ENCODE data around the gene CRIP1.

The CRIP1 gene

DNA sequence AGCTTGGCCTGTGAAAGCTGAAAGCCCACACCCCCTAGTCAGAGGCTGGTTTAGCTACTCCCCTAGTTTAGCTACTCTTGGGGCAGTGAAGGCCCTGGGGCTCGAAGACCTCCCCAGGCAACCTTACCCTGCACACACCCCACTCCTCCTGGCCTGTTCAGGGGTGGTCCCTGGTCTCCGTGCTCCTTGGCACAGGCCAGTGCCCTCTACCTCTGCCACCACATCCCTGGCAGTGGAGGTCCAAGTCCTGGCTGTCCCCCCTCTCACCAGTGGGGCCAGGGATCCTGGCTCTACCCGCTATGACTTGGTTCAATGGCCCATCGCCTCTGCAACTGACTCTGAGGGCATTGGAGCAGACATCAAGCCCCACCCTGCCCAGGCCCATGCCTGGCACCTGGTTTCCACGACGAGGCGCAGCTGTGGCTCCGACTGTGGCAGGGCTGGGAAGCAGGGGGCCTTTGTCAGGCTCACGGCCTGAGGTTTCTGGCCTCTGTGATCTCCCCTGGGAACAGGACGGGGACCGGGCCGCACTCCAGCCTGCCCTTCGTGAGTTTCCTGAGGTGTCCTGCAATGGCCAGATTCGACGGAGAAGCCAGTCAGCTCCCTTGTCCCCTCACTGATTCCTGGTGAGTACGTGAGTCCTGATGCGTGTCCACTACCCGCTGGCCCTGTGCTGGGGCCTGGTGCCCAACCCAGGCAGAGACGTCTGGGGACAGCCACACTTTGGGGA, 45.4 kb downstream of the CRIP1 start:
- DNase-seq (ENCODE audit: low read depth in 2 of 2, low spot score in 1 of 2) = no peak

GRCh38 chr14:105532735-105533141, 46.1 kb downstream of the CRIP1 start:
- no peak for DNase-seq (ENCODE audit: low read depth in 2 of 2, low spot score in 1 of 2)

DNA sequence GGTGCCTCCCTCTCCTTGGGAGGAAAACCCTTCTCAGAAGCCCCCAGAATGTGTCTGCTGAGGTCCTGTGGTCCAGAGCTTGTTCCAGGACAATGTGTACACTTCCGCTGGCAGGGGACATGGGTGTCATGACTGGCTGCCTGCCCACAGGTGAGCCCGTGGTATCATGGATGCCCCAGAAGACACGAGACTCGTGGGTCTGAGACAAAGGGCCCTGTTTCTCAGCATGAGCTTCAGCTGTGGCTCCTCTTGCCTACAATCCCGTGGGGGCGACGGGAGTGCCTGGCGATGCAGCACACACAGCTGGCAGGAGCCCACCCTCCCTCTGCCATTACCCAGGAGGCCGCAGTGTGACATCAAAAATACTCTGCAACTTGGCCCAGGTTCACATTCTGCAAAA, 46.7 kb downstream of the CRIP1 start:
- no peak for DNase-seq (ENCODE audit: low read depth in 2 of 2, low spot score in 1 of 2)

DNA sequence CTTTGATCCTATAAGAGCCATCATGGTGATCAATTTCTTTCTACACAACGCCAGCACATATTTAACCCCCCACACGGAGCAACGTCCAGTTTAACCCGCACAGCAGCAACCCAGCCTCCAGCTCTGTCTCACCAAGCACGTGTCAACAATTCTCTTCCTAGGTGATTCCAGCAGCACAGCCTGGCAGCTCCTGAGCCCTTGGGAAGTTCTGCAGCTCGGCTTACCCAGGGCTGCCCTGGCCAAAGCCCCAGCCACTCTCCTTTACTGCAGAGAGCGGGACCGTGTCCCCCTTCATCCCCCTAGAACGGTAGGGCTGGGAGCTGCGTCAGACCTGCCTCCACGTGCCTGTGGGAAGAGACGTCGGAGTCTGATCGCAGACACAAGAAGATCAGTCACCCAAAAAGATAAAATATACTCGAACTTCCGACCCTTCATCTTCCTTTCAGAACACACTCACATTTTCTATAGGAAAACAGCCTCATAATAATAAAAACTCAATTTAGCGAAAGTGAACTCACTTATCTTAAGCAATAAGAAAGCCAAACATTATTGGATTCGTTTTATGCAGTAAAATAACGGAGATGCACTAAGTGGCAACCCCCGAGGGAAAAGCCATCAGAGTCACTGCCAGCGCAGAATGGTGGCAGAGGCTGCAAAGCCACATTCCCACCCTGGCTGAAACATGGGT, 47.3 kb downstream of the CRIP1 start:
- no peak for DNase-seq (ENCODE audit: low read depth in 2 of 2, low spot score in 1 of 2)

- DNase-seq (ENCODE audit: low read depth in 2 of 2, low spot score in 1 of 2) = no peak
Measured at GRCh38 chr14:105534586-105534985, 47.9 kb downstream of the CRIP1 start.

DNA sequence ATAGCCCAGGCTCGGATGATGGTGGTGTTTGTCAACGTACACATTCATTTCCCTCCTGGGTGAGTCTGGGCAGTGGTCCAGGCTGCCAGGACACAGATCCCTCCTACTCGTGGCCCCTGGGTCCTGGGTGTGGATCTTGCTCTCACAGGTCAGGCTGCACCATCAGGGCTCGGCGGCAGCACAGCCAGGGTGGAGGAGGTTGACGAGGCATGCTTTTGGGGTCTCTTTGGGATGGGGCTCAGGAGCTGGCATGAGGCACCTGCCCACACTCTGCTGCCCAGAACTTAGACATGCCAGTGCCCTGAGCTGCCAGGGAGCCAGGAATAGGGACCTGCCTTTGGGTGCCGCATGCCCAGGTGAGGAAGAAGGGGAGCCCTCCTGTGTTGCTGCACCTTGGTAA, 49.4 kb downstream of the CRIP1 start:
- no peak for DNase-seq (ENCODE audit: low read depth in 2 of 2, low spot score in 1 of 2)

- DNase-seq (ENCODE audit: low read depth in 2 of 2, low spot score in 1 of 2) = no peak
Measured at GRCh38 chr14:105536691-105537579, 50.2 kb downstream of the CRIP1 start.

GRCh38 chr14:105537580-105538474, 51.1 kb downstream of the CRIP1 start:
- DNase-seq (ENCODE audit: low read depth in 2 of 2, low spot score in 1 of 2) = peak; percentile 48 to 53

Measured in stimulated activated CD8-positive, alpha-beta memory T cell treated with anti-CD3 and anti-CD28 coated beads, Interleukin-4, amount 100 ng/mL, for 1 hour (primary cell).